ENCODE results near the gene ACOT7.

- TF ChIP-seq CTCF (conservative IDR thresholded peaks at IDR 0.05; ENCODE audit: low read length) (no peak), EZH2phosphoT487 (IDR thresholded peaks at IDR 0.05; ENCODE audit: borderline replicate concordance) (no peak)
Measured at GRCh38 chr1:6353955-6354658, 39.5 kb downstream of the ACOT7 start.

All from Loucy (cell line).